Keratinocyte (primary cell): Measurements from ENCODE around the gene CHST14.

Experiments
- CTCF ChIP-seq, 3 experiments: IDR thresholded peaks in 1 of 3; conservative IDR thresholded peaks in 1 of 3; optimal IDR thresholded peaks in 1 of 3; 2 replicates in 2 of 3; 3 replicates in 1 of 3; pipeline versions ENCODE3 to v1.5.1; 2011; ENCODE audit warnings: low read length in 3 of 3, mild to moderate bottlenecking in 3 of 3, moderate library complexity in 2 of 3, control low read depth in 1 of 3, inconsistent platforms in 1 of 3; ENCODE audit not compliant: insufficient read depth in 2 of 3; ENCODE audit errors: extremely low read depth in 1 of 3
- EZH2 ChIP-seq: IDR thresholded peaks from one replicate; pipeline ENCODE4 v1.6.1; 2012; ENCODE audit warnings: inconsistent platforms, mild to moderate bottlenecking, low read length, moderate library complexity

DNA sequence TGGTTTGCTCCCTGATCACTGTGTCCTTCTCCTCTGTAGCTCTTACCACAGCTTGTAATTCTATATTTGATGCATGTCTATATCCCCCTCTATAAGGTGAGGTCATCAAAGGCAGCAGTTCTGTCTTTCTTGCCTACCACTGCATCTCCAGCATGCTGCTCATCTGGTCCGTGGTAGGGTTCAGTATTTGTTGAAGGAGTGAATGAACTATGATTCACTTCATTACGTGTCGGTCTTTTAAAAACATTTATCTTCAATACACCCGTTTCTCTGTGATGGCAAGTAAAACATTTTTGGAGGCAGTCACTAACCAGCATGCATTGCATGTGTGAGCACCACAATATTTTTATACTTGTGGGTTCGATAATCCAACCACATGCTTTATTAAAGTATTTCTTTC lies 27.6 kb downstream of the CHST14 start:
- TF ChIP-seq EZH2 (no peak), CTCF (optimal IDR thresholded peaks at IDR 0.05 in 1 of 3, IDR thresholded peaks at IDR 0.05 in 1 of 3, conservative IDR thresholded peaks at IDR 0.05 in 1 of 3; ENCODE audit: extremely low read depth in 1 of 3, insufficient read depth in 2 of 3, low read length in 3 of 3) (no peak)
